Amygdala (tissue), 56 donors: ENCODE results near the gene BOD1L2.
A peak's percentile ranks its signal among the peaks of the same experiment; 100 is the strongest.

Experiments used
- DNase-seq, 56 donors: peaks; one replicate each; lab custom pipeline; 2025; lab: John Stamatoyannopoulos, UW

Gene BOD1L2

DNA sequence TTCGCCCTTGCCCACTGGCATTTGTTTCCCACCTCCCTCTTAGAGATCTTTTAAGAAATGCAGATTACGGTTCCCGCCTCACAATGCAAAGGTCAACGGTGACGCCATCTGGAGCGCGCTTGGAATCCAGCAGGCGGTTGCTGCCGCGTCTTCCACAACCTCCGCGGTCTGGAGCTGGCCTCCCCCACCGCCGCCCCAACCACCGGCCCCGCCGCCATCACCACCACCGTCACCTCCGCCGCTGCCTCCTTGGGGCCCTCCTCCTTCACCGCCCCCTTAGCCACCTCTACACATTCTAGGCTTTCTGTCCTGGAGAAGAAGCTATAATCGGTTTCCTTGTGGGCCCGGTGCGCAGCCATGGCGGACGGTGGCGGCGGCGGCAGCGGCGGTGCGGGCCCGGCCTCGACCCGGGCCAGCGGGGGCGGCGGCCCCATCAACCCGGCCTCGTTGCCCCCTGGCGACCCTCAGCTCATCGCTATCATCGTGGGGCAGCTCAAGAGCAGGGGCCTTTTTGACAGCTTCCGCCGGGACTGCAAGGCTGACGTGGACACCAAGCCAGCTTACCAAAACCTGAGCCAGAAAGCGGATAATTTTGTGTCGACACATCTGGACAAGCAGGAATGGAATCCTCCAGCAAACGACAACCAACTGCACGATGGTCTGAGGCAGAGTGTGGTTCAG, at the start of gene BOD1L2:
BOD1L2 (plus strand) TSS at position 132 of the 681 bp plus-strand sequence; CDS start at position 358, 226 bp downstream.
- no peak for DNase-seq

- peak in 3 of 56 donors; percentile 7 to 14 (median 10) for DNase-seq
Measured at GRCh38 chr18:57107140-57107832, 39.6 kb upstream of the BOD1L2 start.

GRCh38 chr18:57110290-57110689, 36.6 kb upstream of the BOD1L2 start:
- no peak for DNase-seq

GRCh38 chr18:57113799-57114420, 33.0 kb upstream of the BOD1L2 start:
- peak in 20 of 56 donors; percentile 1 to 48 (median 14) for DNase-seq

DNA sequence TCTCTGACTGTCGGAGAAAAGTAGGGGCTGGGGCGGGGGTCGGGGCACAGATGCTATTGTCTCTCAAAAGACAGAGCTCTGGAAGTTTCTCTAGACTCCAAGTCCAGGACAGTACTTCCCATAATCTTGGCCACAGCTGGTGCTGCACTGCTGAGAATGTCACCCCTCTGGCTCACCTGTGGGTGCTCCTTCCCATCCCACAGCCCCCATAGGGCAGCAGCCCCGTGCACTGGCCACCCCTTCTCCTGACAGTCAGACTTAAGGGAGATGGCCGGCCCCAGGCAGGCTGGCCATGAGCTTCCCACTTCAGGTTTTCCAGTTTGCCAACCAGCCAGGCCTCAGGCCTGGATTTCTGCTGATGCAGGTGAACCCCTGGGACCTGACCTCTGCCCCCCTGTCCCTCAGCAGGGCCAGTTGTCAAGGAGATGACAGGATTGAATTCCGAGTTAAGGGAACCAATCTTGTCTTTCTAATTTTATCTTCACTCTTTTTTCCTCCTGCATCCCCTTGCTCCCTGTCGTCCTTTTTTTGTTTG, 30.2 kb upstream of the BOD1L2 start:
- DNase-seq: no peak

DNA sequence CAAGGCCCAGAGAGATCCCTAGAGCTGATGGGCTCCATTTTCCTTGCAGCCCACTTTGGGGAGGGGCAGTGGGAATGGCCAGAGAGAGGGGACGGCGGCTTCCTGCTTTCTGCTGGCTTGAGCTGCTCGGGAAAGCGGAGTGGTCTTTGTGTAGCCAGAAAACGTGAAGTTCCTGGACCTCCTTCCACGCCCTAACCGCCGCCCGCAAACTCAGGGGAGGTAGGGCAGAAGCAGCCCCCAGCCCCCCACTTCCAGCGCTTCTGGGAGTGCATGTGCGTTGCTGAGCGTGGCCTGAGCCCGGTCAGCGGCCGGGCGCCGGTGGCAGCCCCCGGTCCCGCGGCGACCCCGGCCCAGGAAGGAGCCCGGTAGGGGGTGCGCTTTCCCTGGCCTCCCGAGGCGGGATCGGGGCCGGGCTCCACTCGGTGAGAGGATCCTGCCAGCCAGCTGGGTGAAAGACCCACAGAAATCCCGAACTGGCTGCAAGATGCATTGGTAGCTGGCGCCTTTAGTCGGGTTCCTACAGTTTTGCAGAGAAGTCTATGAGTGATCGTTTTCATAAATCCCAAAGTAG, 25.3 kb upstream of the BOD1L2 start:
- DNase-seq: peak in 1 of 56 donors; percentile 2

DNA sequence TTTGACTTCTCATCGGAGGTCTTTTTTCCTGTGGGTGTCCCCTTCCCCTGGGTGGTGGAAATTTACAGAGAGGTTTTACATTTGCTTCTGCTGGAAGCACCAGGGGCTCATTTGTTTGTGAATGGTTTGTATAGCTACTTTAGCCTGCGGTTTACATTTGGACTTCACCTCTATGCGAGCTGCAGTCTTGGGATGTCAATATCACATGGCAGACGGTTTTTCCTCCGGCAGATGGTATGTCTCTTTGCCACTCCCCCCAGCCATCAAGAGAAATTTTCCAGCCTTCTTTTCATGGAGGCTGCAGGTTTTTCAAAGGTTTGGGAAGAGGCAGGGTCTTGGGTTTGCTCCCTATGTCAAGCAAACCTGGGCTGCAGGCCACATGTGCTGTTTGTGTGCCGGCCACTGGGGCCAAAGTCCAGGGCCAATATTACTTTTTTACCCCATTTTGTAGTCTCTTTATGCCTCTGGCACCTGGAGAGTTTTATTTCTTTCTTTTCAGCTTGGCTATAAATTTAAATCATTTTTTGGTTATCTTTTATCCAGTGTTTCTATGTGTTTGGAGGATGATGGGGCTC, 23.9 kb upstream of the BOD1L2 start:
- no peak for DNase-seq

DNA sequence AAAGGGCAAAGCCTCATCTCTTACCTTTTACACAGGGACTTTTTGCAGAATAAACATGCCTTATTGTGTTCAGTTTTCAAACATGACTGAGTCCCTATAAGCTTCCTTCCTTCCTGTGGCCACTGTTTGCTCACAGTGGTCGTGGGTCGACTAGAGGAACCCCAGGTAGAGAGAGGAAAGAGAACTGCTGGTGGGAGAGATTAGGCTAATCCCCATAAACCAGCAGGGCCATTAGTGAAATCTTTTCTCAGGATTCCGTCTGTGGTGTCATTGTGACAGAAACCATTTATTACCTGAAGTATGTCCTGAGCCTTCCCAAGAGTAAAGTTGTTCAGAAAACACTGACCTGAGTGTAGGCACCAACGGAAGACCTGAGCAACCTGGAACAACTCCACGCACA, 21.3 kb upstream of the BOD1L2 start:
- no peak for DNase-seq

DNA sequence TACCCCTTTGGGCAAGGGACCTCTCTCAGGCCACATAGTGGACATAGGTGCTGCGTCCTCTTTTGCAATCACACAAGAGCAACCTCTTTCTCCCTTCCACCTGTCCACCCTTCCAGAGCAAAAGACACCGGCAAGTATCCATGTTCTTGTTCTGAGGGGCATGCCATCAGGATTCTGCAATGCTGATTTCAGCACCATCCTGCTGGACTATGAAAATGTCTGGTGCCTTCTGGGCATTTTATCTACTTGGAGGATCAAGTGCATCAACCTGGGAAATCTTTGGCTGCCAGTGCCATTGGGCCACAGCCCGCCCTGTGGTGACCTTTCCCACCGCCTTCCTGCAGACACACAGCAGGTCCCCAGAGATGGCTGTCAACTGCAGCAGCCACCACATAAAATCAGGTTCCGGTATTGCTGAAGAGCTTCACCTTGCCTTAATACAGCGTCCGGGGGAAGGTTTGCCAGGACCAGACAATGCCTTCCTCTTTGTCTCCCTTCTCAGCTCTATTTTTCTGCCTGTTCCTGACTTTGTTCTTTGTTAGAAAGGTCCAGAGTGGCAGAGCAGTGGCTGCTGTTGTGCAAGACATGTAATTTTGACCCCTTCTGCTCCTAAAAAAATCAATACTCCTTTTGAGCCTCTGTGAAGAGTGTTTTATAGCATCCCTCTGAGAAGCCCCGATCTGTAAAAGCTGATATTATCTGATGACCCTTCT, 18.5 kb upstream of the BOD1L2 start:
- no peak for DNase-seq

DNA sequence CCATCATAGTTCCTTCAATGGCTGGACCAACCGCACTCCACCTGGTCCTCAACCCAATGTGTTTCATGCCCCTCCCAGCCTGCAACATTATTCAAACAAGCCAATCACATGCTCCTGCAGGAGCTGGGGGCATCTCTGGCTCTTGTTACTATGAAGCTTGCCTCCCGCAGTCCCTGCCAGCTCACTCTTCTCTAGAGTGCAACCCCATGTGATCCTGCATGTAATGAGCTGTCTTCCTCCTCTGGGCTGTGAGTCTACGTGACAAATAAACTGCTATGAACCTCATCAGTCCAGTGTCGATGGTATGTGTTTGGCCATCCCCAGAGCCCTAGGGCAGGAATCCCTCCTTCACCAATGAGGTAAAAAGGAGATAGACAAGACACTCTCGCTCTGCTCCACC, 15.8 kb upstream of the BOD1L2 start:
- no peak for DNase-seq

GRCh38 chr18:57131782-57132181, 15.1 kb upstream of the BOD1L2 start:
- DNase-seq: no peak

GRCh38 chr18:57134618-57135135, 12.2 kb upstream of the BOD1L2 start:
- no peak for DNase-seq

DNA sequence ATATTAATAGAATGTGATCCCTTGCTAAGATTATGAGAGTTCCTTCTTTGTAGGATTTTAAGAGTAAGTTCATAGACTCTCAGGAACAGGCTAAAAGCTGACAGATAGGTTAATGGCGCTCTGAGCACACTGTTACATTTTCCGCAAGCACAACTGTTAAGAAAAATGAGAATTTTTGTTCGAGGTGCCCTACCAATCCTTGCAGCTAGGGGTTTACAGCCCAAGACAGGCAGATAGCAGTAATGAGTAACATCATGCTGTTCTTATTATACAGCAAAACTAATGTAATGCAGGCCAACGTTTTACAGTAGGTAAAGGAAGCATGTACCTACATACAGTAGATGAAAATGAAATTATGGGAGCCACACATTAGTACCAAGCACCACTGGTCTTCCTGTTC, 11.2 kb upstream of the BOD1L2 start:
- no peak for DNase-seq

- no peak for DNase-seq
Measured at GRCh38 chr18:57137847-57138246, 9.0 kb upstream of the BOD1L2 start.

- no peak for DNase-seq
Measured at GRCh38 chr18:57141208-57142129, 5.4 kb upstream of the BOD1L2 start.

- no peak for DNase-seq
Measured at GRCh38 chr18:57142324-57142723, 4.6 kb upstream of the BOD1L2 start.

DNA sequence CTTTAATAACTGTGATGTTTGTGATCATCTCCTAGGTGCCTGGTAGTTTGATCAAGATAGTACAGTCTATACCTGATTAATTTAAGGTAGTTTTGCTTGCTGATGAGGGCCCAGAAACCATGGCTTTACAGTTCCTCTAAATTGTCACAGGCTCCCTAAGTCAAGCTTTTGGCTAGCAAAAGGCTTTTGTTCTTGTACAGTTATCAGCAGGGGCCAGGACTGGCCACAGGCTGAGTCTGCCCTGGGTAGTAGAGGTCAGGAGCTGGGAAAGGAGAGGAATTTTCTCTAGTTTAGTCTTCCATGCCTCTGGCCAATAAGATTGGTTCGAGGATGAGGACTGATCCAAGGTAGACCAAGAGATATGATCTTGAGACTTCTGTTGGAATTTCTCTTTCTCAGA, 3.6 kb upstream of the BOD1L2 start:
- no peak for DNase-seq

DNA sequence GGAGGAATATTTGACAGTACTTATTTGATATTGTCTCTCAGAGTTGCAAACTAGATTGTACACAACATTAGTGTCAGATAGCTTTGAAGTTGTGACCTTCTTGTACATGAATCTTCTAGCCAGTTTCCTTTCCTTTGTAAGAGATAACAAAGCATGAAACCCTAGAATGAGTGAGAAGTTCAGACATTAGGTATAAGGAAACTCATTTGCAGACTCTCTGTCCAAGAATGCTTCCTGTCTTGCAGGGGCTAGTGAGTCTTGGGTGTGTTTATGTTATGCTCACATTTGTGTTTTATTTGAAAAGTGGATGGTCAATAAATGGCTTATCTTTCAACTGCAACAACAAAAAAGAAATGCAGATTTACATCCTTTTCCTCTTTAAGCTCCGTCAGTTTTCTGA, 1.4 kb downstream of the BOD1L2 start:
- no peak for DNase-seq

DNA sequence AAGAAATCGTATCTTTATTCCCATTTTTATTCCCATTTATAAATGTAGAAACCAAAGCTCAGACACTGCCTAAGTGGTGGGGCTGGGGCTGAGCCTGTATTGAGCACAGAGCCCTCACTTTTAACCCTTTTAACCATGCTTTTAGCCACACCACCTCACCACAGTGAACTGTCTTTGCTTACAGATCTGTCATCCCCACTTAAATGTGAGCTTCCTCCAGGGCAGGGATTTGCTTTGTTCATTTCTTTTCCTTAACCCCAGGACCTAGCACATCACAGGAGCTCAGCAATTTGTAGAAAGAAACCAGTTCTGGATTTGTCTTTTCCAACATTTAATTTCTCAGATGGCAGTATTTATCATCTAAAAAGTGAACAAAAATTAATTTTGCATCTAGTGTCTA, 2.2 kb downstream of the BOD1L2 start:
- no peak for DNase-seq
